SK-N-SH (cell line): ENCODE results near the gene NFAT5. TPM values are rescaled to one million over a fixed set of nuclear protein-coding genes. Genes with fewer than 3 reads are reported as not detected.
A peak's percentile ranks its signal among the peaks of the same experiment; 100 is the strongest.

Experiments
- CTCF ChIA-PET: fragments of 300-600, 350-600 bp; formaldehyde crosslinking; extraction: SDS; loops from one replicate; lab custom pipeline; 2021; lab: Yijun Ruan, JAX
- POLR2A ChIA-PET: fragments of 350-600 bp; sonication (Branson Sonifier 250); formaldehyde crosslinking; extraction: SDS; loops from one replicate; lab custom pipeline; 2020; ENCODE audit warnings: antibody characterized with exemption, inconsistent platforms; lab: Yijun Ruan, JAX
- DNase-seq: peaks from one replicate; pipeline ENCODE4 v3.0.0; 2012
- H2AFZ ChIP-seq: fragments of 200-600 bp; sonication (generic); 2 replicates; pipeline ENCODE4 v1.8.1; 2016; ENCODE audit warnings: antibody characterized with exemption, mild to moderate bottlenecking, low read depth
- H3F3A ChIP-seq: fragments of 200-600 bp; sonication (generic); replicated peaks from 2 replicates; pipeline ENCODE3; 2016; ENCODE audit warnings: antibody characterized with exemption, mild to moderate bottlenecking; ENCODE audit not compliant: insufficient read depth
- H3K27ac ChIP-seq, 2 experiments: fragments of 200-500 bp in 1 of 2; fragments of 200-600 bp in 1 of 2; sonication (Bioruptor generic) in 1 of 2; sonication (generic), shearing (Covaris generic) in 1 of 2; 2 replicates each; pipeline versions ENCODE4 v1.5.1 to v1.6.1; 2014 to 2016; ENCODE audit warnings: low read depth in 2 of 2, inconsistent platforms in 1 of 2, low read length in 1 of 2, mild to moderate bottlenecking in 1 of 2, mixed read lengths in 1 of 2
- H3K27me3 ChIP-seq: fragments of 200-600 bp; sonication (generic), shearing (Covaris generic); 2 replicates; pipeline ENCODE4 v1.6.1; 2016; ENCODE audit warnings: mixed run types; ENCODE audit not compliant: insufficient read depth
- H3K36me3 ChIP-seq, 2 experiments: fragments of 200-500 bp in 1 of 2; fragments of 200-600 bp in 1 of 2; sonication (Bioruptor generic) in 1 of 2; sonication (generic) in 1 of 2; replicated peaks in 1 of 2; 2 replicates each; pipeline versions ENCODE3 to v1.5.1; 2014 to 2016; ENCODE audit warnings: low read length in 1 of 2, mild to moderate bottlenecking in 1 of 2; ENCODE audit not compliant: insufficient read depth in 2 of 2, control insufficient read depth in 1 of 2
- H3K4me1 ChIP-seq, 2 experiments: fragments of 200-500 bp in 1 of 2; fragments of 200-600 bp in 1 of 2; sonication (Bioruptor generic) in 1 of 2; sonication (generic), shearing (Covaris generic) in 1 of 2; 2 replicates each; pipeline versions ENCODE4 v1.5.1 to v1.6.1; 2014 to 2016; ENCODE audit warnings: low read depth in 1 of 2, low read length in 1 of 2, mixed run types in 1 of 2; ENCODE audit not compliant: insufficient read depth in 2 of 2, control insufficient read depth in 1 of 2
- H3K4me2 ChIP-seq: fragments of 200-600 bp; sonication (generic), shearing (Covaris generic); 2 replicates; pipeline ENCODE4 v1.6.1; 2017; ENCODE audit warnings: mixed run types
- H3K4me3 ChIP-seq, 2 experiments: fragments of 200-500 bp in 1 of 2; fragments of 200-600 bp in 1 of 2; sonication (Bioruptor generic) in 1 of 2; sonication (generic), shearing (Covaris generic) in 1 of 2; 2 replicates each; pipeline versions ENCODE4 v1.5.1 to v1.8.1; 2014 to 2016; ENCODE audit warnings: low read depth in 2 of 2, inconsistent platforms in 1 of 2, low read length in 1 of 2, mild to moderate bottlenecking in 1 of 2, mixed read lengths in 1 of 2, moderate library complexity in 1 of 2
- H3K79me2 ChIP-seq: fragments of 200-600 bp; sonication (generic); 2 replicates; pipeline ENCODE4 v1.8.1; 2017; ENCODE audit warnings: mild to moderate bottlenecking; ENCODE audit not compliant: insufficient read depth
- H3K9ac ChIP-seq: fragments of 200-600 bp; sonication (generic); 2 replicates; pipeline ENCODE4 v1.6.1; 2017; ENCODE audit warnings: mixed run types
- H3K9me2 ChIP-seq: fragments of 200-600 bp; sonication (generic); 2 replicates; pipeline ENCODE4 v1.6.1; 2017; ENCODE audit warnings: mixed run types
- H3K9me3 ChIP-seq: fragments of 200-600 bp; sonication (generic); 2 replicates; pipeline ENCODE4 v1.6.1; 2017; ENCODE audit warnings: mixed run types, mild to moderate bottlenecking, moderate library complexity
- H4K20me1 ChIP-seq: fragments of 200-600 bp; sonication (generic); 2 replicates; pipeline ENCODE4 v1.6.1; 2017; ENCODE audit warnings: mild to moderate bottlenecking, mixed run types; ENCODE audit not compliant: insufficient read depth
- CHD2 ChIP-seq: fragments of 150-350 bp; IDR thresholded peaks from 2 replicates; pipeline ENCODE4 v1.6.1; 2018; ENCODE audit warnings: low read length; ENCODE audit not compliant: partially characterized antibody
- EP300 ChIP-seq, 2 experiments: IDR thresholded peaks; 2 replicates each; pipeline versions ENCODE4 v1.4.0 to v1.6.1; 2012; ENCODE audit warnings: borderline replicate concordance in 1 of 2, low read depth in 1 of 2, low read length in 1 of 2
- EZH2phosphoT487 ChIP-seq: fragments of 200-600 bp; sonication (generic); IDR thresholded peaks from 2 replicates; pipeline ENCODE4 v1.6.1; 2017; ENCODE audit warnings: low read depth, mixed run types, mild to moderate bottlenecking, antibody characterized with exemption, moderate library complexity, borderline replicate concordance
- FOSL2 ChIP-seq: IDR thresholded peaks from 2 replicates; pipeline ENCODE4 v1.4.0; 2012; ENCODE audit warnings: low read depth, mild to moderate bottlenecking, moderate library complexity, borderline replicate concordance
- JUND ChIP-seq: IDR thresholded peaks from 2 replicates; pipeline ENCODE4 v1.4.0; 2012
- MEF2A ChIP-seq: IDR thresholded peaks from 2 replicates; pipeline ENCODE4 v1.4.0; 2012; ENCODE audit warnings: low read depth, borderline replicate concordance
- MXI1 ChIP-seq: IDR thresholded peaks from 2 replicates; pipeline ENCODE4 v1.6.1; 2012; ENCODE audit warnings: mild to moderate bottlenecking, low read depth, low read length, improper control_type of control experiment
- PBX3 ChIP-seq: IDR thresholded peaks from 2 replicates; pipeline ENCODE4; 2012
- POLR2AphosphoS5 ChIP-seq: IDR thresholded peaks from 2 replicates; pipeline ENCODE4 v1.6.1; 2012; ENCODE audit warnings: low read depth, low read length
- RAD21 ChIP-seq: IDR thresholded peaks from 2 replicates; pipeline ENCODE4 v1.6.1; 2012; ENCODE audit warnings: mild to moderate bottlenecking, low read length
- RCOR1 ChIP-seq: fragments of 150-350 bp; IDR thresholded peaks from 2 replicates; pipeline ENCODE4 v1.6.1; 2017; ENCODE audit warnings: antibody characterized with exemption, low read length
- REST ChIP-seq: IDR thresholded peaks from 2 replicates; pipeline ENCODE4 v1.6.1; 2012; ENCODE audit warnings: mild to moderate bottlenecking, low read depth, low read length, moderate library complexity
- RFX5 ChIP-seq: IDR thresholded peaks from 2 replicates; pipeline ENCODE4 v1.6.1; 2012; ENCODE audit warnings: mild to moderate bottlenecking, improper control_type of control experiment, low read length
- SIN3A ChIP-seq: IDR thresholded peaks from 2 replicates; pipeline ENCODE4 v1.6.1; 2012; ENCODE audit warnings: low read depth, mild to moderate bottlenecking, low read length, moderate library complexity, borderline replicate concordance
- SMC3 ChIP-seq: IDR thresholded peaks from 2 replicates; pipeline ENCODE4 v1.6.1; 2012; ENCODE audit warnings: low read depth, low read length, improper control_type of control experiment
- TCF12 ChIP-seq: IDR thresholded peaks from 2 replicates; pipeline ENCODE4 v1.4.0; 2012
- TEAD4 ChIP-seq: IDR thresholded peaks from 2 replicates; pipeline ENCODE4 v1.4.0; 2012; ENCODE audit warnings: mild to moderate bottlenecking, borderline replicate concordance; ENCODE audit not compliant: insufficient read depth
- USF1 ChIP-seq: IDR thresholded peaks from 2 replicates; pipeline ENCODE4 v1.4.0; 2012; ENCODE audit warnings: low read depth, borderline replicate concordance
- USF2 ChIP-seq: fragments of 150-350 bp; IDR thresholded peaks from 2 replicates; pipeline ENCODE4 v1.6.1; 2017; ENCODE audit warnings: antibody characterized with exemption, low read length, low read depth, borderline replicate concordance
- YY1 ChIP-seq: IDR thresholded peaks from 2 replicates; pipeline ENCODE4 v1.4.0; 2012; ENCODE audit warnings: low read depth, mild to moderate bottlenecking
- WGBS: methylation state at CpG from one replicate; pipeline ENCODE4 v1.1.6; 2017; ENCODE audit warnings: low lambda C conversion rate; 5-methylcytosine and 5-hydroxymethylcytosine counted together
- polyA plus RNA-seq, 3 experiments: library from polyadenylated mRNA; depleted of rRNA; stranded (reverse); fragments of >200 nt; gene quantifications; 2 replicates each; pipeline ENCODE4 v1.2.3, GENCODE V29; 2012

Gene NFAT5
- polyA plus RNA-seq, 1 of the 3 experiments (the other 2 are of a cell fraction): 7.2 TPM

- H3F3A ChIP-seq: peaks cover 13% of the 10 kb centered on the region
- CTCF ChIA-PET: interaction anchor here (0.7 kb wide), 1 partner anchor 272 kb away, joined by 3 read pairs; no protein-coding TSS in a partner anchor
- H3K36me3 ChIP-seq: peaks cover 53 to 90% of the 10 kb centered on the region in 2 experiments
- no peaks in the 10 kb centered on the region for H3K27me3 ChIP-seq
- POLR2A ChIA-PET: no interaction called here
- WGBS: 87% methylated on average over 3 of the region's 3 CpGs
- no peaks in the 10 kb centered on the region; the same call in 1 of the 2 replicates for H4K20me1 ChIP-seq
- H3K4me2 ChIP-seq: no peak overlapping the region
- H3K9ac ChIP-seq: no peak overlapping the region
- H3K4me1 ChIP-seq: no peaks in the 10 kb centered on the region
- no peak overlapping the region for H2AFZ ChIP-seq
- H3K79me2 ChIP-seq: peaks cover 4% of the 10 kb centered on the region
- no peak overlapping the region for H3K4me3 ChIP-seq
- H3K9me2 ChIP-seq: no peaks in the 10 kb centered on the region
- no peak for DNase-seq
- peak overlapping the region in 1 of 2 experiments; percentile 16; a peak in 1 of 4 replicates for H3K27ac ChIP-seq
- no peaks in the 10 kb centered on the region for H3K9me3 ChIP-seq
- TF ChIP-seq RCOR1: no peak
- TF ChIP-seq POLR2AphosphoS5: no peak
- TF ChIP-seq RAD21: no peak
- no peak for TF ChIP-seq RFX5
- TF ChIP-seq YY1: no peak
- TF ChIP-seq JUND: no peak
- TF ChIP-seq MEF2A: no peak
- no peak for TF ChIP-seq TEAD4
- no peak for TF ChIP-seq MXI1
- TF ChIP-seq SMC3: no peak
- TF ChIP-seq USF1: no peak
- no peak for TF ChIP-seq FOSL2
- TF ChIP-seq EZH2phosphoT487: no peak
- no peak for TF ChIP-seq EP300 (IDR thresholded peaks at IDR 0.05; ENCODE audit: borderline replicate concordance in 1 of 2, low read depth in 1 of 2, low read length in 1 of 2)
- TF ChIP-seq, all 33 proteins: peak for 0
Measured at GRCh38 chr16:69672998-69673713, 107.4 kb downstream of the NFAT5 start.

- H3K4me1 ChIP-seq: no peaks in the 10 kb centered on the region
- no peak for DNase-seq
- H3K4me3 ChIP-seq: no peak overlapping the region
- peaks cover 4% of the 10 kb centered on the region; the same call in 1 of the 2 replicates for H3K79me2 ChIP-seq
- no peak overlapping the region for H3K9ac ChIP-seq
- H3K9me2 ChIP-seq: no peaks in the 10 kb centered on the region
- H3K27me3 ChIP-seq: no peaks in the 10 kb centered on the region
- no peak overlapping the region for H3K27ac ChIP-seq
- no peaks in the 10 kb centered on the region for H4K20me1 ChIP-seq
- H3K4me2 ChIP-seq: no peak overlapping the region
- H3K9me3 ChIP-seq: no peaks in the 10 kb centered on the region
- no peak for TF ChIP-seq USF2
- no peak for TF ChIP-seq TEAD4
- TF ChIP-seq YY1: no peak
- TF ChIP-seq SIN3A: no peak
- no peak for TF ChIP-seq REST
- no peak for TF ChIP-seq TCF12
- TF ChIP-seq CHD2: no peak
- no peak for TF ChIP-seq PBX3
- peaks cover 34 to 80% of the 10 kb centered on the region in 2 experiments for H3K36me3 ChIP-seq
- ChIA-PET POLR2A (no interaction called here), CTCF (interaction anchor here (0.9 kb wide), 1 partner anchor 10 kb away, joined by 3 read pairs; no protein-coding TSS in a partner anchor)
- no peak overlapping the region for H2AFZ ChIP-seq
- H3F3A ChIP-seq: peaks cover 4% of the 10 kb centered on the region
Measured at GRCh38 chr16:69680358-69680757, 114.6 kb downstream of the NFAT5 start.
